CD4-positive, alpha-beta T cell treated with Interferon alpha-2 for 1 hour (primary cell): ENCODE results near the gene RPL29.
"Not testable (repeated sequence)": the region's sequence is repeated elsewhere in the genome, so short reads cannot be mapped to it uniquely, and the experiment has no call there.

Experiments
- DNase-seq, 2 donors: peaks; one replicate each; pipeline ENCODE4 v3.0.0-alpha.2; 2020 to 2022

Gene RPL29

DNA sequence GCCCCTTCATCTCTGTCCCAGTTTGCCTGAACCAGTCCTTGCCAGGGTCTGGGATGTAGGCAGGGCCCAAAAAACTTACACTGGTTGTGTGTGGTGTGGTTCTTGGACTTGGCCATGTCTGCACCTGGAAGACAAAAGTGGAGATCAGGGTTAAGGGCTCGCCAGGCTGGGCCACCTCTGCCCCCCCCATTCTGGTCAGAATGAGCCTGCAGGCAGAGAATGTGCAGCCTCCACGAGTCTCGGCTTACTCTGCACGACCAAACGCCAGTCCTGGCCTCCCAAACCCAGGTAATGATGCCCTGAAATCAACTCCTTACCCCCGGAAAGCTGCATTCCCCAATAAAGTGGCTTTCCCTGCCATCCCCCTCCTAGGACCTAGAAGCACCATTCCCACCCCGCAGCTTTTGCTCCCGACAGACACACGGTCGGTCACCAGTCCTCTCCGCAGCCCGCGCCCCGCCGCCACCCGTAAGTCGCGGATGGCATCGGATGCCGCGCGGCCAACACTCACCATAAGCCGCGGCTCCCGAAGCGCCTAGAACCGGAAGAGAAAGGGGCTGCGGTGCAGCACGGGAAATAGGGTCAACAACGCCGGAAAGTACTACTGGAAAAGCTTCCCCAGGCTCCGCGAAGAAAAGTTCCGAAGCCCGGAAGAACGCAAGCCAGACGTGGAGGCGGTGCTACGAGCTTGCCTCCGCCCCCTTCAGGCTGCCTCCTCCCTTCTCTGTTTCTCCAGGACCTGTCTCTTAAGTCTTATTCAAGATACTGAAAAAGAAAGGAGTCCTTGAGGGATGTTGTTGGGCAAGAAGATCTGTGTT is at the start of gene RPL29:
TSS of gene RPL29 (minus strand) at position 550 of the 818 bp plus-strand sequence. CDS start at position 116, 434 bp downstream.
- DNase-seq: peak; percentile 93 to 96

DNA sequence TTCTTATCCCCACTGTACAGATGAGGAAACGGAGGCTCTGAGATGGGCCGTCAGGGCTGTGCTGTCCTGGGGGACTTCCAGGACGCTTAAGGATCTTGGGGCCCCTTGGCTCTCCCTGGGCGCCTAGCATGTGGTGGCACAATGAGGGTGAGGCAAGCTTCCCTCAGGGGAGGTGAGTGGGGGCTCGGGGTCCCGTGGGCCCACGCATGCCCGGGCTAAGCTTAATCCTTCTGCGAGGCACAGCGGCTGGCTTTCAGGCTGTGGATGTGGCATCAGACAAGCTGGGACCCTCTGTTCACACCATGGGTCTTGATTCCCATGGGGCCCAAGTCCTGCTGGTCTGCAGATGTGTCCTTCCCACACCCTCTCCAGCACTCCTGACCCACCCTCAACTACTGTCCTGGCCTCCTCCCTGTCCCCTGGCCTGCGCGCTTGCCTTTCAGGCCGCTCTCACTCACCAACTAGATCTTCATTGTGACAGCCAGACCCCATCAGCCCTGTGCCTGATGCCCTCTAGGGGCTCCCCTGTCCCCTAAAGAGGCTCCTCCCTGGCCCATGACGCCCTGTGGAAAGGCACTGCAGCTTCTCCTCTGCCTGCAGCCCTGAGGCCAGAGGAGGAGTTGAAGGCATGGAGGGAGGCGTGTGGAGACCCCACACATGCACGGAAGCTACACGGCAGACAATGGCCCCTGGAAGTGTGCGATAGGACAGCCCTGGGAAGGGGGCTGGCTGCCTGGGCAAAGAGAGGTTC is 49.3 kb upstream of the RPL29 start:
- DNase-seq: no peak

DNA sequence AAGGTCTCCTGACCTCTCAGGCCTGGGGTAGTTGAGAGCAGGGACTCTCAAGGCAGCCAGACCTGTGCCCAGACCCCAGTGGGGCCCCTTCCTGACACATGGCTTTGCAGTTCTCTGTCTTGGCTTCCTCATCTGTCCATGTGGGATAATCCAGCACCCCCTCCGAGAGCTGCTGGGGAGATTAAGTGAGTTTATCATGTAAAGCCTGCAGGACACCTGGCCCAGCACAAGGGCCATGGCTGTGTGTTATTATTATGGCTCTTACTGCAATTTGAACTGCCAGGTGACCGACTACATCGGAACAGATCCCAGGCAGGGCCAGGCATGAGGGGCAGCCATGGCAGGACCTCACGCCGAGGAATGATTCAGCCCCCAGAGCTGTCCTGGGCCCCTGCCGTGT is 48.1 kb upstream of the RPL29 start:
- DNase-seq: no peak

DNA sequence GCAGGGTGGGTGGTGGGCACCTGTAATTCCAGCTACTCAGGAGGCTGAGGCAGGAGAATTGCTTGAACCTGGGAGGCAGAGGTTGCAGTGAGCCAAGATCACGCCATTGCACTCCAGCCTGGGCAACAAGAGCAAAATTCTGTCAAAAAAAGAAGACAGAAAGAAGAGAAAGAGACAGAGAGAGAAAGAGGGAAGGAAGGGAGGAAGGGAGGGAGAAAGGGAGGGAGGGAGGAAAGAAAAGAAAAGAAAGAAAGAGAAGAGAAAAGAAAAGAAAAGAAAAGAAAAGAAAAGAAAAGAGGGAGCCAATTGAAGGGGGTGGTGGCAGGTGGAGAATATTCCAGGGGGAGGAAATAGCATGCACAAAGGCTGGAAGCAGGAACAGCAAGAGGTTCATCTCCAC is 47.3 kb upstream of the RPL29 start:
- DNase-seq: not testable (repeated sequence)

DNA sequence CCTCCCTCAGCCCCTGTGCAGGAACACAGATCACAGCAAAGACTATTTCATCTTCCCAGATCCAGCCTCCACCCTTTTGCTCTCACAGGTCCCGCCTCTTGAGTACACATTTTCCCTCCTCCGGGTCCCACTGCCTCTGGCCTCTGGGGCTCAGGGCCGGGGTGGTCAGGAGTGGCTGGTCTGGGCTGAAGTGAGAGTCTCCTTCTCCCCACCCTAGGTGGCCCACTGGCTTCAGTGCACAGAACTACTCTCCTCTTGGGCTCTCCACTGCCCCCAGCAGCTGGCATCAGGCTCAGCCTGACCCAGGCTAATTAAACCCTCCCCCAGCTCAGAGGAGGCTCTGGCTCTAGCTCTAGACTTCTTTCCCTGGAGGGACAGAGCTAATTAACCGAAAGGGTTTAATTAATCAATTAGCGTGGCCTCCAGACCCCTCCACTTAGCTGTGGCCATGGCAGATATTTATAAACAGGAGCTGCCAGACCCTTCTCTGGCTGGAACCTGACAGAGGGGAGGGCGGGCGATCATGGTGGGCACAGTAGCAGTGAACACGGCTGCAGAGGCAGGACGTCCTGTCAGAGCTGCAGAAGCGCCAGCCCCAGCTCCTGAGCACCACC is 45.5 kb upstream of the RPL29 start:
- DNase-seq: no peak

DNA sequence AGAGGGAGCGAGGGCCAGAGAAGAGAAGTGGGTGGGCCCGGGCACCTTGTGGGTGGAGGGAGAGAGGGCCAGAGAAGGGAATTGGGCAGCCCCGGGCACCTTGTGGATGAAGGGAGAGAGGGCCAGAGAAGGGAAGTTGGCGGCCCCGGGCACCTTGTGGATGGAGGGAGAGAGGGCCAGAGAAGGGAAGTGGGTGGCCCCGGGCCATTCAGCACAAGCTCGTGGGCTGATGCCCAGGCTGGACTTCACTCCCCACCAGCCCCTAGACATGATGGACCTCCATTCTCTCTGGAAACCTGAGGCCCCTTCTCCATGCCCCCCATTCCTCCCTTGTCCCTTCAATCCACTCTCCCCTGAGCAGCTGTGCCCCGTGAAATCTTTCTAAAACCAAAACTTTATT is 44.9 kb upstream of the RPL29 start:
- DNase-seq: no peak

DNA sequence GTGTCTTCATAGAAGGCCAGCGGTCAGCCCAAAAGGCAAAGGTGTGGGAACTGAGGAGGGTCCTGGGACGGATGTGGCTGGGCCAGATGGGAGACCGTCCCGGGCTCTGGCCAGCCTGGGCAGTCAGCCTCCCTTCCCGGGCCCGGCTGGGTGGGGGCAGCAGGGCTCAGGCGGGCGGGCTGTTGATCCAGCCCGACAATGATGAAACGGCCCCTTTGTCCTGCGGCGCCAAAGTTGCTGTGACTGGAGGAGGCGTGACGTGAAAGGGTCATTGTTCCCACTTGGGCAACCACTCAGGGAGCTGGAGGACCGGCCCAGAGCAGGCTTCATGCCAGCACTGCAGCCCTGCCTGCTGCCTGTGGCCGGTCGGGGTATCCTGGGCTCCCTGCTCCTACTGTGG is 44.2 kb upstream of the RPL29 start:
- no peak for DNase-seq

DNA sequence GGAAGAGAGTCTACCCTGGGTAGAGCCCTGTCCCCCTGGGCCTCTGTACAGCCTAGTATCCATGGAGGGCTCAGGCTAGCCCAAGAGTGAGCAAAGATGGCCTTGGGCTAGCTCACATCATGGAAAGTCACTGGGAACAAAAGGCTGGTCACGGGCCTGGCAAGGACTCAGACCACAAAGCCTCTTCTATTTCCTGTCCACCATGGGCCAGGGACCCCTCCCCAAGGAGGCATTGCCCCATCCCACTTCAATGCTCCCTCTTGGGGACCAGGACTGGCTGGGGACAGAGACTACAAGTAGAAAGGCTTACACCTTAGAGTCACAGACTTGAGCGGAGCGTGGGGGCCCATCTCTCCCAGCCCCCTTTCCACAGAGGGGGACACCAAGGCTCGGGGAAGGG is 43.7 kb upstream of the RPL29 start:
- no peak for DNase-seq

DNA sequence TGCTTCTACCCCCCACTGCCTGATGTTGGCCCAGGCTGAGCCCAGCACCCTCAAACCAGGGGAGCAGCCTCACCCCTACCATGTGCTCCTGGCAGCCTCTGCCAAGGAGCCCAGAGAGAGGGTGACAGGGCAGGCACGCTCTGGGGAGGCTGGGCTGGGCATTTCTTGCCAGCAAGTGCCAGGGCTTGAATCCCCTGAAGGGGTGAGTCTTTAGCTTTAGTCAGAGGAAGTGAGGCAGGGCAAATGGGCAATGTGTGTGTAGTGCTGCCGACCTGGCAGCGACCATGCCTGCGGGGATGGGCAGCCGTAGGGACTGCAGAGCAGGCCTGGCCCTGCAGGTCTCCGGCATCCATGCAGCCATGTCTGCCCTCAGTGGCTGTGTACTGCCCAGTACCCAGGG is 42.5 kb upstream of the RPL29 start:
- no peak for DNase-seq

DNA sequence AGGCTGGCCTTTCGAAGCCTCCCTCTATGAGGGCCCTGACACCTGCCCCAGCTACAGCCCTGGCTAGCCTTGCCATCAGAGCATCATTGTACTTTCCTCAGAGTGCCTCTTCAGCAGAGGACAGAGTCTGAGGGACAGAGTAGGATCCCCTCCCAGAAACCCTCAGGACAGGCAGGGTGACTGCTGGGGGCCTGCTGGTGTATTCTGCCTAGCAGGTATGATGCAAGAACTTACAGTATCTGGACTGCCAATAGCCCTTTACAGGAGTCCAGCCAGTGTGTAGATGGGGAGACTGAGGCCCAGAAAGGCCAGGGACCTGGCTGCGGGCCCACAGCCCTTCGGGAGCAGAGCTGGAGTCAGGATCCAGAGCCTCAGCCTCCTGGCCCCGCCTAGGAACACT is 41.6 kb upstream of the RPL29 start:
- DNase-seq: no peak

DNA sequence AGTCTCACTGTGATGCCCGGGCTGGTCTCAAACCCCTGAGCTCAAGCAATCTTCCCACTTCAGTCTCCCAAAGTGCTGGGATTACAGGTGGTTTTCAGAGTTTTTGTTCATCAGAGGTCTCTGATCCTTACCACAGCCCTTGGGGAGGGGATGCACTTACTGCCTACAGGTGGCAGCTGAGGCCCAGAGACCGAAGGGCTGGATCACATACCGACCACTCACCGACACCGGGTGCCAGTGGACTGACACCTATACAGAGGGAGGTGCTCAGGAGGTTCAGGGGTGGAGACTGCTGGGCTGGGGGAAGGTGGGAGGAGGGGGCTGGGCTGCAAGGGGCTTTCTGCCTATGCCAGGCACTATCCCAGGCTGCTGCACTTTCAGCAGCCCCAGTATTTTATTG is 41.1 kb upstream of the RPL29 start:
- peak in 1 of 2 donors; percentile 48 for DNase-seq

DNA sequence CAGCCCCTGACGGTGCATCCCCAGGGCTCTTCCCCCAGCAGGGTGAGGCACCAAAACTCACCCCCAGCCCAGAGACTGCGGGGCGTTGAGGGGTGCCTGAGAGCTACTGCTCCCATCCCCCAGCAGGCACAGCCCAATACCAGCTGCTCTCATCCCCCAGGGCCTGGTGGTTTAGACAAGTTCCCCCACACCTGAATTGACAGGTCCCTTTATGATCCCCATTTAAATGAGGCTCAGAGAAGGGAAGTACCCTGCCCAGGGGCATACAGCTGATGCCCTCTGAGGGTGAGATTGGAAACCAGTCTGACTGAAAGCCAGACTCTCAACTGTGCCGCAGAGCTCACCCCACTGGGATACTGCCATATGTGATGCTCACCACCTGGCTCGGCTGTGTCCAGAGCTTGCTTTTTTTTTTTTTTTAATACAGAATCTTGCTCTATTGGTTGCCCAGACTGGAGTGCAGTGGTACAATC is 40.6 kb upstream of the RPL29 start:
- DNase-seq: no peak

DNA sequence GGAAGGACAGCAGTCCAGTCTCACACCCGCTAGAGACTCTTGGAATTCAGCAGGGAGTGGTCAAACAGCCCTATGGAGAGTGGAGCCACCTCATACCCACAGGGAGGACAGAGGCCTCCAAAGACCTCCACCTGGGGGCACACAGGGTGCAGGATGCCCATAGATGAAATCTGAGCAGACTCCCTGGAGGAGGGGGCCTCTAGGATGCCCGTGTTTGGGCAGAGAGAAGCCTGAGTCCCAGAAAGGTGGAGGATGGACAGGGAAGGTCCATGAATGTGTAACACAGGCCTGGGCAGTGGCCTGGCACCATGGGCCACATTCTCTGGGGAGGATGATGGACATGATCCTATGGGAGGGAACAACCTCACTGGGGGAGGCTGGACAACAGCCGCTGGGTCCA is 39.0 kb upstream of the RPL29 start:
- DNase-seq: no peak

DNA sequence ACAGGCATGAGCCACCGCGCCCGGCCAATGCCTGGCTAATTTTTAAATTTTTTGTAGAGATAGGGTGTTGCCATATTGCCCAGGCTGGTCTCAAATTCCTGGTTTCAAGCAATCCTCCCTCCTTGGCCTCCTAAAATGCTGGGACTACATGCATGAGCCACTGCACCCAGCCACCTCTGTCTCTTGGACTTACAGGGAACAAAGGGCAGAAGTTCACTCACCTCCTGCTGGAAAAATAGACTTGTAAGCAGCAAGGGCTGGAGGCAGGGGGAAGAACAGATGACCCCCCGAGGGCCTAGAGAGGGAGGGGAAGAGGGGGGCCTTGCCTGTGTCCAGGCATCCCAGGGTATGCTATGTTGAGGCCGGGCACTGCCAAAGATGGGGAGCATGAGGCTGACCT is 38.5 kb upstream of the RPL29 start:
- no peak for DNase-seq

DNA sequence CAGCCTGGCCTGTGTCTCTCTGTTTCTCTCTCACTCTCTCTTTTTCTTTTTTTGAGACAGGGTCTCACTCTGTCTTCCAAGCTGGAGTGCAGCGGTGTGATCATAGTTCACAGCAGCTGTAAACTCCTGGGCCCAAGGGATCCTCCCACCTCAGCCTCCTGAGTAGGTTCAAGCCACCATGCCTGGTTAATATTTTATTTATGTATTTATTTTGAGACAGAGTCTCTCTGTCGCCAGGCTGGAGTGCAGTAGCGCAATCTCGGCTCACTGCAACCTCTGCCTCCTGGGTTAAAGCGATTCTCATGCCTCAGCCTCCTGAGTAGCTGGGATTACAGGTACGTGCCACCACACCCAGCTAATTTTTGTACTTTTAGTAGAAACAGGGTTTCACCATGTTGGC is 38.1 kb upstream of the RPL29 start:
- DNase-seq: not testable (repeated sequence)

DNA sequence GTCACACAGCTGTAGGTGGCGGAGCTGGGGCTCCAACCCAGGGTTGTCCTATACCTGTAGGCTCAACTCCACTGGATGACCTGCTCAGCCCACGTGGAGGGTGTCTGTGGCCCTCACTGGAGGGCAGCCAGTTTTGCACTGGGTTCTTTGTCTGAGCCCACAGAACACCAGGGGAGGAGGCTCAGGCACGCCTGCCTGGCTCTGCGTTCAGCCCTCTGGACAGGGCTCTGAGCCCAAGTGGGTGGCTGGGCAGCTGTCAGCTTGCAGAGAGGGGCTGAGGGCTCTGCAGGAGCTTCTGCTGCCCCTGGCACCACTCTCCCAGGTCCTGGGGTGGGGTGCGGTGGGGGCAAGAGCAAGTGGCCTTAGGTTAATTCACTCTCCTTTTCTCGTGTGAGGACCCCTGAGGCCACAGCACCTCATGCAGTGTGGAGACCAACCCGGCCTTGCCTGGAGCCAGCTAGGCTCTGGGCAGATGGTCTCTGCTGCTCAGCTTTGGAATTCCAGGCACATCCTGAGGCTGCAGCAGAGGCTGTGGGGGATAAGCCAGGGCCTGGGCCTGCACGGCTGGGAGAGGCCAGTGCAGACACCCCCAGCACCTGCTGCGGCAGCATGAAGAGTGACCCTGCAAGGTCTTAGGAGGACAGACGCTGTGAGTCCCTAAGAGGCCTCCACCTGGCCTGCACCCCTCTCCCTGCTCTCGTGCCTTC is 37.2 kb upstream of the RPL29 start:
- no peak for DNase-seq

DNA sequence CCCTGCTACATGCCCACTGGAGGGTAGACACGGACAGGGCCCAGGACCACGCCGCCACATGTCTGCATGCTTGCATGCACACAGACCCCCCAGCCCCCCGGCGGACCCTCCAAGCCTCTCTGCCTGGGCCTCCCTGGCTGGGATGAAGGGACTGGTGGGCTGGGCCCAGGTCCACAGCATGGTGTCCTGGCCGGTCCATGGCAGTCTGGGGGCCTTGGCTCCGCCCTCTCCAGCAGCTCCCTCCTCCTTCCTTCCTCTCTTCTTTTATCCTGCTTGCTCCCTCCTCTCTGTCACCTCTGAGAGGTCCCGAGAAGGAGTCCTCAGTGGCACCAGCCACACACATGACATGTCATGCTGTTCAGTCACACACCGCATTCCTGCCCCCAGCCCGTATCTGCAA is 36.2 kb upstream of the RPL29 start:
- DNase-seq: no peak

DNA sequence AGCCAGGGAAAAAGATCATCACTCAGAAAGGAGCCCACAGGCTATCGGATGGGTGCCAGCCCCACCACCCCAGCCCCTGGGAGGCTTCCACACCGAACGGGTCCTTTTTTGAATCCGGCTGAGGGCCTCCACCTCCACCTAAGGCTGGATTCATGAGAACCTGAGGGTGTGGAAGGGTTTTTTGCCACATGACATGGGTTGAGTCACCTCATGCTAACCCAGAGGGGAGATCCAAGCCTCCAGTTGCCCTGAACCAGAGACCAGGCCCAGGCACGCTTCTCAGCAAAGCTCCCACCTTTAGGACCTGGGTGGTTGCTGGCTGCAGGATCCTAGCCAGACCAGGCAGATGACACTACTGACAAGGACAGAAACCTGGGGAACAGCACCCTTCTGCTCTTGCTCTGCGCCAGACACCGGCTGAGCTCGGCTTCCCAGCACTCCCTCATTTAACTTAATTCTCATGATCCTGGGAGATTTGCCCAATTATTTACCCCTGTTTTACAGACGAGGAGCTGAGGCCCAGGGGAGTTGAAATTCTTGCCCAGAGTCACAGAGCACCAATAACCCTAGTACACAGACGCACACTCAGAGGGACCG is 35.1 kb upstream of the RPL29 start:
- no peak for DNase-seq

DNA sequence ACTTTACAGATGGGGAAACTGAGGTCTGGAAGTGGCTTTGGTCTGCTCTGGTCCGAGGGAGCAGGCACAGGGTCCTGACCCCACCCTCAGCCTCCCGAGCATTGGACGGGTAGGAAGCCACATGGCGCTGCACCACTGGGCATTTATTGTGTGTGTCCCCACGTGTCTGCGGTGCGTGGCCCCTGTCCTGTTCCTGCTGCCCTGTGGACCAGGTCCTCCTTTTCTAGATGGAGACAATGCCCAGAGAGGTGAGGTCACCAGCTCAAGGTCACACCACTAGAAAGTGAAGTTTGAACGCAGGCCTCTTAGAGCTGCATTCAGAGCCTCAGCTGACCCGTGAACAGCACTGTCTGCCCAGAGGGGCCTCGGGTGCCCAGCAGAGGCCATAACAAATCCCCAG is 33.8 kb upstream of the RPL29 start:
- DNase-seq: no peak

DNA sequence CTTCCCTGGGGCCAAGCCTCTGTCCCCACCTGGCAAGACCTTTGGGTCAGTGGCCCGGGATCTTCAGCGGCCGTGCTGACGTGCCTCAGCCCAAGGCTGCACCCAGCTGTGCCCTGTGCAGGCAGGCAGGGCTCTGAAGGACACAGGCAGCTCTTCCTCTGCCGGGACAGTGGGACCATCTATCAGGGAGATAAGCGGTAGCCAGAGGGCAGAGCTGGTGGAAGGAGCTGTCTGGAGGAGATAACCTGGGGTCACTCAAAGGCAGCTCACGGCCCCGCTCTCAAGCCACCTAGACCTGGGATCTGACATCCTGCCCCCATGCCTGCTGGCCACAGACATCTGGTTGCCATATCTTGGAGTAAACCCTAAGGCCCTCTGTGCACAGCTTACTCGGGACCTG is 33.4 kb upstream of the RPL29 start:
- DNase-seq: no peak

DNA sequence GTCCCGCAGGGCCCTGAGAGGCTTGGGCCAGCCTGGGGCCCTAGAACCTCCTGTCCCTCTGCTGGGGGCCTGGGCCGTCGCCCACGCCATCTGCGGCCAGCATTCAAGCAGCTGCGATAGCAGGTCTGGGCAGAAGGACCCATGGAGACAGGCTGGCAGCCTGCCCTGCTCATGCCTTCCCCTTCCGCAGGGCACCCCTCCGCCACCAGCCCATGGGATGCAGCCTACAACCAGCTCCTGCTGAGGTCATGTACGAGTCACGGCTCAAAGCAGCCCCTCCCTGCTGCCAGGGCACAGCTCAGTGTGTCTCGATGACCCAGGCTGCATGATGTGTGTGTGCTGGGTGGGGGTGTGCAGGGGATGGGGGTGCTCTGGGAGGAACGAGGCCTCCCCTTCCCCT is 32.9 kb upstream of the RPL29 start:
- DNase-seq: no peak

DNA sequence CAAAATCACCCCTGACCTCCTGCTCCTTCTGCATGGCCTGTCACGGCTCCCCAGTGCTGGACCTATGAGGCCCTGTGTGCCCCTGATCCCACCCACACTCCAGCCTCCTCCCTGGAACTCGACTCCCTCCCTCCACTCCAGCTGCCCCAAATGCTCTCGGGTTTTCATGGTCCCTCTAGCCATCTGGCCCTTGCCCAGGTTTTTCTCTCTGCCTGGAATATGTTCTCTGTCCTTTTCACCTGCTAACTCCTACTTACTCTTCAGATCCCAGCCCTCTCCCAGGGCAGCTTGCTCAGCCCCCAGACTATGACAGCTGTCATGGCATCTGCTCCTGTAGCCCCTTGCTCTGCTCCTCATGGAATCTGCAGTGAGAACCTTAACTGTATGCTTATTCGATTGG is 30.3 kb upstream of the RPL29 start:
- no peak for DNase-seq

DNA sequence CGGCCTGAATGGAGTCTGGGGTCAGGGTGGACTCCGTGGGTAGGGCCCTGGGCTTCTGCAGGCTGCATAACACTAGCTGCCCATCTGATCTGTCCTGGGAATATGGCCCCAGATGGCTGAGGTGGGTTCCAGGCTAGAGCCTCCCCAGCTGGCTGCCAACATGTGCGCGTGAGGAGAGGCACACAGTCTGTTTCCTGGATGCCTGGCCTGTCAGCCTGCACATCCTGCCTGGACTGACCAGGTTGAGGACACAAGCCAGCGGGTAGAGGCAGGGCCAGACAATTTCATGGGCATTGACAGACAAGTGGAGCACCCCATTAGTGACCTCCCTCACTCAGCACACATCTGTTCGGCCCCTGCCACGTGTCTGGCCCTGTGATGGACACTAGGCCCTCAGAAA is 29.8 kb upstream of the RPL29 start:
- DNase-seq: no peak
